NK-92 (cell line): Measurements from ENCODE around the gene PSMA2.
"Not testable (repeated sequence)": the region's sequence is repeated elsewhere in the genome, so short reads cannot be mapped to it uniquely, and the experiment has no call there.

Experiments
- DNase-seq: peaks from one replicate; lab custom pipeline; 2025; ENCODE audit not compliant: unreplicated experiment; lab: John Stamatoyannopoulos, UW

Gene PSMA2

DNA sequence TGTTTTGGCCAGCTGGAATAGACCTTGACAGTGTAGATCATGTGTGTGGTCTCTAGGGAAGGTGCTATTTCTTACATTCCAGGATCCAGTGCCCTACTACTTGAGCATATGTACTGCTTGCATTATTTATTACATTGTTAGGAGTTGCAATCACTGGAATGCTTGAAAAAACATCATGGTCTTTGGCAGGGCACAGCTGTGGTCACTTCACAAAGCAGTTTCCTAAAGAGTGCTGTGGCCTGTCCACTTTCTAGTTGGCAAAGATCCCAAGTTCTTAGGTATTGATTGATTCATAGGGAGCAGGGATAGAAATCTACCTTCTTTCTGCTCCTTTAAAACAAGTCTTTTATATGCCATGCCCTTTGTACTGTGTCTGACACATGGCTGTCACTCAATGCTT is 24.7 kb downstream of the PSMA2 start:
- DNase-seq: no peak

DNA sequence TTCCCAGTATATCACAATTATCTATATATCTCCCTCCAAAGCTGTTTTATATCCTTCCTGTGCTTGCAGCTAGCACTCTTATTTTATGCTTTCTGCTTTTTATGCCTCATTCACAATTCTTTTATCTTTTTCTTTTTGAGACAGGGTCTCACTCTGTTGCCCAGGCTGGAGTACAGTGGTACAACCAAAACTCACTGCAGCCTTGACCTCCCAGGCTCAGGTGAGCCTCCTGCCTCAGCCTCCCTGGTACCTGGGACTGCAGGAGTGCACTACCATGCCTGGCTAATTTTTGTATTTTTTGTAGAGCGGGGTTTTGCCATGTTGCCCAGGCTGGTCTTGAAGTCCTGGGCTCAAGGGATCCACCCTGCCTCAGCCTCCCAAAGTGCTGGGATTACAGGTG is 25.8 kb downstream of the PSMA2 start:
- no peak for DNase-seq

DNA sequence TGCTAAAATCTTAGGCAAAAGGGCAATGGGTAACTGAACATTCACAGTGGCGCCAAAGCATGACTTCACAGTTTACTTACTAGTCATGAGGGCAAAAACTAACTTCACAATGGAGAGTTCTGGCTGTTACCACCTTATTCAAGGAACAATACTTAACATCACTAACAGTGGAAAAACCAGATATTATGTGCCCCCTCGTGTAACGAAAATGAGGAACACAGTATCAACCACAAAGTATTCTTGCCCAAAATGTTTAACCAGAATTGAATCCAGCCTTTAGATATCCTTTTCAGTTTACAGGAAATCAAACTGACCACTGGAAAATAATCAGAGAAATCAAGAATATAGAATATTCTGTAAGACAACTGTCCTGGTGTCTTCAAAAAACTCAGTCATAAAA is 29.6 kb downstream of the PSMA2 start:
- no peak for DNase-seq

DNA sequence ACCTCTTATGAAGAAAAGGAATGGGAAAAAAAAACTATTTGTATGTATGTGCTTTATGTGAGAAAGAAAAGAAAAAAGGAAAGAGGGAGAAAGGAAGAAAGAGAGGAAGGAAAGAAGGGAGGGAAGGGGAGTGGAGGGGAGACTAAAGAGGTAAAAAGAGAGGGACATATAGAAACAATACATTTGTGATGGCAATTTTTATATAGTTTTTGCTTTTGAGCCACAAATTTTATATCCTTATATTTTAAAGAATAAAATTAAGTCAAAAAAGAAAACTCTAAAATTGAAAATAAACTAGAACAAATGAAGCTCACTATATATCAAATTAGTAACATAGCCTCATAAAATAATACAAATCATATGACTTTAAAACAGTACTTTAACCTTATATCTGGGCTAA is 31.1 kb downstream of the PSMA2 start:
- DNase-seq: no peak

- DNase-seq: no peak
Measured at GRCh38 chr7:42893346-42894240, 38.4 kb downstream of the PSMA2 start.

- no peak for DNase-seq
Measured at GRCh38 chr7:42886893-42887505, 45.0 kb downstream of the PSMA2 start.

- no peak for DNase-seq
Measured at GRCh38 chr7:42886129-42886528, 45.8 kb downstream of the PSMA2 start.

- not testable (repeated sequence) for DNase-seq
Measured at GRCh38 chr7:42885183-42885582, 46.8 kb downstream of the PSMA2 start.

DNA sequence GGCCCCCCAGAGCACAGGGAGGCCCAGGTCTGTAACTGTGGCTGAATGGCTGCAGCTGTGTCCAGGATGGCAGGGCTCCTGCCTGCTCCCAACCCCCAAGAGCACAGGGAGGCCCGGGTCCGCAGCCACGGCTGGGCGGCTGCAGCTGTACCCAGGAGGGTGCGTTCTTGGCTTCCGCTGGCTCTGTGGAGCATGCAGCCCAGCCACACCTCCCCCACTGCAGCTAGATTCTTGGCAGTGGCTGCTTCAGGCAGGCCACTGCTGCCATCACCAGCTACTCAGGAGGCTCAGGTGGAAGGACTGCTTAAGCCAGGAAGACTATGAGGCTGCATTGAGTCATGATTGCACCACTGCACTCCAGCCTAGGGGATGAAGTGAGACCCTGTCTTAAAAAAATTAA is 48.0 kb downstream of the PSMA2 start:
- no peak for DNase-seq

- DNase-seq: no peak
Measured at GRCh38 chr7:42880392-42880791, 51.6 kb downstream of the PSMA2 start.

DNA sequence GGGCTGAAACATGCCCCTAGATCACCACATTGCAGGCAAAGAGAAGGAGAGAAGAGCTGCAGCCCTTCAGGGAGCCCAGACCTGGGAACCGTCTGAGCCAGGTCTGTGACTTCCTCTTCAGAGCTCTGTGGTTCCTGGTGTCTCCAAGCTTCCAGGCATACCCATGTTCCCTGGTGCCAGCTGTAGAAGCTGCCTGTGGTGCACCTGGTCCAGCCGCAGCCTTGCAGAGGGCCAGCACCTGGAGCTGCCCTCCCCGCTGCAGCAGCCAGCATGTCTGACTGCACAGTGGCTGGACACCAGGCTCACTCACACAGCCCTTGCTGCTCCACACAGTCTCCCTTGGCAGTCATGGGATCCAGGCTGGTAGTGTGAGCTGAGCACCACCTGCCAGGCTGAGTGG is 53.7 kb downstream of the PSMA2 start:
- DNase-seq: no peak

GRCh38 chr7:42877862-42878261 is 54.1 kb downstream of the PSMA2 start:
- no peak for DNase-seq

DNA sequence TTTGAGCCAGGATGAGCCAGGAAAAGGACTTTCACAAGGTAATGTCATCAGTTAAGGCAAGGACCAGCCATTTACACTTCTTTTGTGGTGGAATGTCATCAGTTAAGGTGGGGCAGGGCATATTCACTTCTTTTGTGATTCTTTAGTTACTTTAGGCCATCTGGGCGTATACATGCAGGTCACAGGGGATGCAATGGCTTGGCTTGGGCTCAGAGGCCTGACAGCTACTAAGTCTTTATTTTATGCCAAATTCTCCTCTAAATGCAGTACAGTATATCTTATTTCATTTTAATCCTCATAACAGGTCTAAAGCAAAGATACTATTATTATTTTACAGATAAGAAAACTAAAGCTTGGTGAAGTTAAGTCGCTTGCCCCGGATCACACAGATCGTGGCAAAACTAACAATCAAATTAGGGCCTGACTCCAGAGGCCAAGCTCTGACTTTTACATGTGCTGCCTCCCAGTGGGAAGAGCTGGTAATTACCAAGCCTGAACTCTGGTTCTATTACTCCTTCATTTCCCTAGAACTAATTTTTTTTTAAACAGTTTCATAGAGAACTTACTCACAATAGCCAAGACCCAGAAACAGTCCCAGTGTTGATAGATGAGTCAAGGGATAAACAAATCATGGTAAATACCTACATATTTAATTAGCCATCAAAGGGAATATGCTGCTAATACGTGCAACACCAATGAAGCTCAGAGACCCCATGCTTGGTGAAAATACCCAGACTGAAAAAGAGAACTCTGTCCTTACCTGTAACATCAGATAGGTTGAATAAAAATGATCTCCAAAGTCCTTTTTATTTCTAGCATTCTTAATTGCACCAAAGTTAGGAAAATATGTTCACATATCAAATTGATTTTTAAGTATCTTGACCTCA is 55.5 kb downstream of the PSMA2 start:
- DNase-seq: no peak

DNA sequence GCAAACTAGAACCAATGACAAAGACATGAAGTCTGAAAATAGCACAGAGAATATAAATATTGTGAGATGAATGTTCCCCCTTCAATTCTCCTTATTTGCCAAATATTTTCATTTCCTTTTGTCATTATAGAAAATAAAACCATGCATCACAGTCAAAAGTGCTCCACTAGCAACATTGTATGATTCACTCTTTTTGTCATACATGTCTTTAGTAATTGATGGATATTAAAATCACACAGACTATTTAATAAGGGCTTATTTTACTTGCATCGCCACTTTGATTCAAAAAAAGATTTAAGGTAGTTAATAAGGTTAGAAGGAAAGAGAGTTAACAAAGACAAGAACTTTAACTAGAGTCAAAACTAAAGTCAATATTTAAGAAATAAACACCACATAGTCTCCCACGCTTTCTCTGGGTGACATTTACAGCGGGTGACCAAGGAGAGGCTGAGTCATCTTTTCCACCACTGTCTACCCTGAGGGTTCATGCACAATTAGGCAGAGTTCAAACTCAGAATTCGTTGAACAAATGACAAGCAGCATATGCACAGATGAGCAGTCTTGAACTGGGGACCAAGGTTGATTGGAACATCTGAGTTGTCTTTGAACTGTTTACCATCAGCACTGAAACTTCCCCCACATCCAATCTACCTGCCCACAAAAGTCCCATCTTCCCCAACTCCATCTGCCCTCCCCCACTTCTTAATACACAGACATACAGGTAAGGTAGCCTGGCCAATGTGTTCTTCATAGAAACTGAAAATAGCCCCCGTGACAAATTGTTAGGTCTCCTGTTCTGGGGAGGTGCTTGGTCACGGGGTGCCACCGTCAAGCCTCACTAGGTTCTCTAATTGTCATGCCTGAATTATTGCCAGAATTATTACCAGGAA is 62.6 kb downstream of the PSMA2 start:
- no peak for DNase-seq

DNA sequence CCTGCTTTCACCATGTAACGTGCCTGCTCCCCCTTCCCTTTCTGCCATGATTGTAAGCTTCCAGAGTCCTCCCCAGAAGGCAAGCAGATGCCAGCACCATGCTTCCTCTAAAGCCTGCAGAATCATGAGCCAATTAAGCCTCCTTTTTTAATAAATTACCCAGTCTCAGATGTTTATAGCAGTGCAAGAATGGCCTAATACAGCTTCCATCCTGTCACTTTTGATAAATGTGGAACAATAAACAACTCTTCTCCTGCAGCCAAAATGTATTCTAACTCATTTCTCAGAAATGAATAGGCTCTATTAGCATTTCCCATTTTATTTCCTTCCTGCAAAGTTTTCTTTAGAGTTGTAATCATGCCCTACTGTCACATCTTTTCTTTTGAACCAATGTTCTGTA is 63.5 kb downstream of the PSMA2 start:
- no peak for DNase-seq
